Suprapubic skin (tissue), 4 donors: ENCODE data around the gene CXCL5.

Source experiments
- CTCF ChIP-seq, 2 donors: fragments of 200-600 bp in 1 of 2; fragments of 450-650 bp in 1 of 2; sonication (generic) in 1 of 2; IDR thresholded peaks; one replicate each; pipeline ENCODE4 v1.5.1; 2016 to 2019; ENCODE audit warnings: antibody characterized with exemption in 2 of 2, mild to moderate bottlenecking in 1 of 2, moderate library complexity in 1 of 2
- POLR2A ChIP-seq, 2 donors: fragments of 450-650 bp; IDR thresholded peaks; one replicate each; pipeline ENCODE4 v1.6.1; 2017; ENCODE audit warnings: antibody characterized with exemption in 2 of 2, mild to moderate bottlenecking in 2 of 2, moderate library complexity in 2 of 2
- POLR2AphosphoS5 ChIP-seq, 3 donors: sonication (generic); formaldehyde crosslinking; IDR thresholded peaks; one replicate each; pipeline ENCODE4 v1.6.1; 2017; ENCODE audit warnings: antibody characterized with exemption in 3 of 3

DNA sequence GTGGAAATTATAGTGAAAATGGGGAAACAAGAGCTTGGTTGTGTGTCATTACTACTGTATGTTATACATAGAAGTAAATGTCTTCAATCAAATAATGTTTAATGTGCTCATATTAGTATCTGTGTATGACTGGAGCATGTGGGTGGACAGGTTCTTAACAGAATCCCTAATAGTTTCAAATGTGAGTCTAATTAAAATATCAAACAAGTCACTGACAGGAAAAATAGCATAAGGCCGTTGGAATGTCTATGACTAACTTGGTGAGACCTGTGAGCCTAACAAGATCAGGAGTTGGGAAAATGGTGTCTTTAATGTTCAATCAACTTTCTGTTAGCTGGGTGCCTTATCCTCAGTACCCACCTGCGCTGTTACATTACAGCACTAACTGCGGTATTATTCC is 46.2 kb upstream of the CXCL5 start:
- no peak for TF ChIP-seq POLR2A (IDR thresholded peaks at IDR 0.05)
- no peak for TF ChIP-seq CTCF (IDR thresholded peaks at IDR 0.05)
- no peak for TF ChIP-seq POLR2AphosphoS5 (IDR thresholded peaks at IDR 0.05)
